Right renal pelvis (tissue), 4 donors: ENCODE results near the gene MVD. TPM values are rescaled to one million over a fixed set of nuclear protein-coding genes. Genes with fewer than 3 reads are reported as not detected.

ENCODE experiments used
- DNase-seq, 4 donors: peaks; one replicate each; pipeline ENCODE4 v3.0.0-alpha.2; 2013; ENCODE audit warnings: low read depth in 4 of 4, low spot score in 3 of 4, missing footprints in 1 of 4
- polyA plus RNA-seq, 4 donors: library from polyadenylated mRNA; unstranded; fragments of 120-200 nt; gene quantifications; one replicate each; pipeline ENCODE4 v1.2.1, GENCODE V29; 2013; ENCODE audit not compliant: insufficient read length in 4 of 4

The MVD gene
- polyA plus RNA-seq: 10 to 100 TPM; 25.4 to 40.6 (median 27.4) TPM

GRCh38 chr16:88662843-88663606, at the start of gene MVD:
TSS of gene MVD (minus strand) at chr16:88663091. CDS start at chr16:88663080, 11 bp downstream.
- peak; percentile 92 to 97 (median 94) for DNase-seq

- DNase-seq: no peak
These were observed 49.6 kb upstream of the MVD start for GRCh38 chr16:88712362-88712979.

GRCh38 chr16:88711750-88712340, 49.0 kb upstream of the MVD start:
- DNase-seq: no peak

GRCh38 chr16:88710556-88710955, 47.7 kb upstream of the MVD start:
- no peak for DNase-seq

GRCh38 chr16:88706965-88707826, 44.3 kb upstream of the MVD start:
- DNase-seq: no peak

GRCh38 chr16:88706229-88706964, 43.5 kb upstream of the MVD start, which contains the start of the genes CTU2 and RNF166:
TSS of gene CTU2 (plus strand) at chr16:88706503. CDS start at chr16:88706531, 28 bp downstream.
TSS of gene RNF166 (minus strand) at chr16:88706408. CDS start at chr16:88706325, 83 bp downstream.
- peak; percentile 77 to 87 (median 80) for DNase-seq

- no peak for DNase-seq
These were observed 42.9 kb upstream of the MVD start for GRCh38 chr16:88705801-88706228.

GRCh38 chr16:88705076-88705684, 42.3 kb upstream of the MVD start:
- no peak for DNase-seq

GRCh38 chr16:88703486-88704309, 40.8 kb upstream of the MVD start:
- no peak for DNase-seq

- DNase-seq: no peak
These were observed 39.7 kb upstream of the MVD start for GRCh38 chr16:88702371-88703210.

GRCh38 chr16:88701581-88702370, 38.9 kb upstream of the MVD start:
- DNase-seq: no peak

GRCh38 chr16:88700636-88701482, 38.0 kb upstream of the MVD start:
- peak in 1 of 4 donors; percentile 33 for DNase-seq

GRCh38 chr16:88700322-88700635, 37.4 kb upstream of the MVD start:
- DNase-seq: no peak

GRCh38 chr16:88699180-88699579, 36.3 kb upstream of the MVD start:
- DNase-seq: no peak

- no peak for DNase-seq
These were observed 35.8 kb upstream of the MVD start for GRCh38 chr16:88698646-88699045.
